NCI-H82 treated with DMSO at 0.1 percent for 48 hours (cell line): ENCODE results near the gene CDH12.
A peak's percentile ranks its signal among the peaks of the same experiment; 100 is the strongest.
"Not testable (repeated sequence)": the region's sequence is repeated elsewhere in the genome, so short reads cannot be mapped to it uniquely, and the experiment has no call there.

Experiments used
- DNase-seq: peaks from one replicate; lab custom pipeline; 2025; ENCODE audit not compliant: unreplicated experiment; lab: John Stamatoyannopoulos, UW

The CDH12 gene

GRCh38 chr5:22852807-22853660, at the start of gene CDH12:
TSS of gene CDH12 (minus strand) at chr5:22853344.
- peak; percentile 8 for DNase-seq

- DNase-seq = no peak
Measured at GRCh38 chr5:22901885-22902284, 48.7 kb upstream of the CDH12 start.

GRCh38 chr5:22900801-22901310, 47.7 kb upstream of the CDH12 start:
- DNase-seq = no peak

- no peak for DNase-seq
Measured at GRCh38 chr5:22899341-22899740, 46.2 kb upstream of the CDH12 start.

- no peak for DNase-seq
Measured at GRCh38 chr5:22896152-22896551, 43.0 kb upstream of the CDH12 start.

- no peak for DNase-seq
Measured at GRCh38 chr5:22892441-22892840, 39.3 kb upstream of the CDH12 start.

GRCh38 chr5:22889720-22890119, 36.6 kb upstream of the CDH12 start:
- no peak for DNase-seq

- no peak for DNase-seq
Measured at GRCh38 chr5:22887566-22887965, 34.4 kb upstream of the CDH12 start.

- not testable (repeated sequence) for DNase-seq
Measured at GRCh38 chr5:22858911-22859310, 5.8 kb upstream of the CDH12 start.

- no peak for DNase-seq
Measured at GRCh38 chr5:22855824-22856223, 2.7 kb upstream of the CDH12 start.

GRCh38 chr5:22850981-22851380, 2.2 kb downstream of the CDH12 start:
- DNase-seq = no peak

GRCh38 chr5:22846693-22847092, 6.5 kb downstream of the CDH12 start:
- DNase-seq = no peak

- peak; percentile 41 for DNase-seq
Measured at GRCh38 chr5:22844636-22845035, 8.5 kb downstream of the CDH12 start.

- no peak for DNase-seq
Measured at GRCh38 chr5:22844155-22844554, 9.0 kb downstream of the CDH12 start.

- no peak for DNase-seq
Measured at GRCh38 chr5:22842574-22842973, 10.6 kb downstream of the CDH12 start.

GRCh38 chr5:22837803-22838202, 15.3 kb downstream of the CDH12 start:
- no peak for DNase-seq

- no peak for DNase-seq
Measured at GRCh38 chr5:22835686-22836085, 17.5 kb downstream of the CDH12 start.

- DNase-seq = no peak
Measured at GRCh38 chr5:22793463-22793862, 59.7 kb downstream of the CDH12 start.

- no peak for DNase-seq
Measured at GRCh38 chr5:22787807-22788206, 65.3 kb downstream of the CDH12 start.

- DNase-seq = no peak
Measured at GRCh38 chr5:22787398-22787797, 65.7 kb downstream of the CDH12 start.

GRCh38 chr5:22780756-22781155, 72.4 kb downstream of the CDH12 start:
- DNase-seq = no peak

- DNase-seq = no peak
Measured at GRCh38 chr5:22779499-22779898, 73.6 kb downstream of the CDH12 start.

GRCh38 chr5:22776285-22776684, 76.9 kb downstream of the CDH12 start:
- DNase-seq = no peak
